CD14-positive monocyte (primary cell): Measurements from ENCODE around the gene HOXC9. TPM values are rescaled to one million over a fixed set of nuclear protein-coding genes. Genes with fewer than 3 reads are reported as not detected.
"Not testable (repeated sequence)": the region's sequence is repeated elsewhere in the genome, so short reads cannot be mapped to it uniquely, and the experiment has no call there.

Experiments used
- DNase-seq, 3 donors: peaks; one replicate each; pipeline ENCODE4 v3.0.0-alpha.2; 2011 to 2022
- H2AFZ ChIP-seq: 2 replicates; pipeline ENCODE4 v1.6.0; 2012; ENCODE audit warnings: mild to moderate bottlenecking, low read depth, low read length, inconsistent platforms; ENCODE audit not compliant: insufficient read depth, poor library complexity, severe bottlenecking
- H3K27ac ChIP-seq, 2 donors: 1 replicate in 1 of 2; 2 replicates in 1 of 2; pipeline ENCODE4 v1.5.1; 2012 to 2013; ENCODE audit warnings: low read length in 2 of 2, control low read depth in 1 of 2, inconsistent platforms in 1 of 2, low read depth in 1 of 2, mild to moderate bottlenecking in 1 of 2
- H3K27me3 ChIP-seq, 2 donors: one replicate each; pipeline versions ENCODE4 v1.6.0 to v1.6.1; 2011 to 2013; ENCODE audit warnings: low read length in 2 of 2; ENCODE audit not compliant: control insufficient read depth in 2 of 2, insufficient read depth in 2 of 2
- H3K36me3 ChIP-seq, 2 donors: replicated peaks in 1 of 2; 1 replicate in 1 of 2; 2 replicates in 1 of 2; pipeline versions ENCODE4 v1.5.1 to v1.6.1; 2012 to 2013; ENCODE audit warnings: low read length in 2 of 2, control low read depth in 1 of 2, inconsistent platforms in 1 of 2, mild to moderate bottlenecking in 1 of 2; ENCODE audit not compliant: insufficient read depth in 2 of 2, control insufficient read depth in 1 of 2
- H3K4me1 ChIP-seq, 2 donors: 1 replicate in 1 of 2; 2 replicates in 1 of 2; pipeline versions ENCODE4 v1.5.1 to v1.6.1; 2012 to 2013; ENCODE audit warnings: low read length in 2 of 2, control low read depth in 1 of 2, inconsistent platforms in 1 of 2, mild to moderate bottlenecking in 1 of 2, moderate library complexity in 1 of 2; ENCODE audit not compliant: insufficient read depth in 2 of 2, control insufficient read depth in 1 of 2
- H3K4me2 ChIP-seq: replicated peaks from 2 replicates; pipeline ENCODE3; 2012; ENCODE audit warnings: low read length, moderate library complexity, mild to moderate bottlenecking; ENCODE audit not compliant: poor library complexity, severe bottlenecking; ENCODE audit errors: extremely low read depth
- H3K4me3 ChIP-seq, 3 experiments: fragments of 200-600 bp in 1 of 3; sonication (generic) in 1 of 3; replicated peaks in 1 of 3; 1 replicate in 2 of 3; 2 replicates in 1 of 3; pipeline ENCODE4 v1.5.1; 2011 to 2013; ENCODE audit warnings: low read length in 3 of 3, mild to moderate bottlenecking in 3 of 3, control low read depth in 2 of 3, low read depth in 2 of 3, inconsistent platforms in 1 of 3, moderate library complexity in 1 of 3
- H3K79me2 ChIP-seq: 2 replicates; pipeline ENCODE4 v1.6.0; 2012; ENCODE audit warnings: mild to moderate bottlenecking, control low read depth, inconsistent platforms, low read length, moderate library complexity; ENCODE audit not compliant: insufficient read depth
- H3K9ac ChIP-seq: 2 replicates; pipeline ENCODE4 v1.6.0; 2017; ENCODE audit warnings: low read length, mild to moderate bottlenecking; ENCODE audit not compliant: insufficient read depth, poor library complexity, severe bottlenecking
- H3K9me3 ChIP-seq, 2 donors: replicated peaks in 1 of 2; 1 replicate in 1 of 2; 2 replicates in 1 of 2; pipeline versions ENCODE4 v1.5.1 to v1.6.1; 2012 to 2013; ENCODE audit warnings: low read length in 2 of 2, control low read depth in 1 of 2; ENCODE audit not compliant: control insufficient read depth in 1 of 2, insufficient read depth in 1 of 2
- H4K20me1 ChIP-seq: 2 replicates; pipeline ENCODE4 v1.6.0; 2012; ENCODE audit warnings: mild to moderate bottlenecking, low read length, control low read depth, moderate library complexity; ENCODE audit not compliant: insufficient read depth
- H3K27ac Mint-ChIP-seq, 7 donors: one replicate each; pipeline ENCODE4 v1.8.0; 2020; ENCODE audit warnings: mild to moderate bottlenecking in 7 of 7, mixed read lengths in 7 of 7, moderate library complexity in 6 of 7, inconsistent platforms in 2 of 7
- H3K27me3 Mint-ChIP-seq, 3 donors: one replicate each; pipeline ENCODE4 v1.8.0; 2021 to 2022; ENCODE audit warnings: low read depth in 3 of 3, mild to moderate bottlenecking in 3 of 3, mixed read lengths in 3 of 3, moderate library complexity in 3 of 3, inconsistent platforms in 1 of 3
- H3K36me3 Mint-ChIP-seq, 2 donors: one replicate each; pipeline ENCODE4 v1.8.0; 2020; ENCODE audit warnings: mixed read lengths in 2 of 2, inconsistent platforms in 1 of 2, mild to moderate bottlenecking in 1 of 2
- H3K4me1 Mint-ChIP-seq: one replicate; pipeline ENCODE4 v1.8.0; 2020; ENCODE audit warnings: mild to moderate bottlenecking, mixed read lengths
- H3K4me3 Mint-ChIP-seq, 2 donors: one replicate each; pipeline ENCODE4 v1.8.0; 2020; ENCODE audit warnings: mild to moderate bottlenecking in 2 of 2, mixed read lengths in 2 of 2, moderate library complexity in 1 of 2
- H3K9me3 Mint-ChIP-seq, 7 donors: one replicate each; pipeline ENCODE4 v1.8.0; 2020 to 2022; ENCODE audit warnings: mixed read lengths in 7 of 7, mild to moderate bottlenecking in 6 of 7, moderate library complexity in 6 of 7, inconsistent platforms in 2 of 7
- CTCF ChIP-seq: fragments of 200-600 bp; IDR thresholded peaks from one replicate; pipeline ENCODE4 v1.8.0; 2022; ENCODE audit warnings: antibody characterized with exemption, mild to moderate bottlenecking
- WGBS: methylation state at CpG from one replicate; pipeline ENCODE4 v1.1.5; 2013; ENCODE audit warnings: missing lambda C conversion rate; ENCODE audit not compliant: insufficient coverage; 5-methylcytosine and 5-hydroxymethylcytosine counted together
- intact Hi-C, 2 donors: fragments of 100-400 bp; cut with micrococcal nuclease; formaldehyde crosslinking; loops; one replicate each; pipeline versions ENCODE4 v1.15.0 to v1.15.1; 2023
- polyA plus RNA-seq, 3 donors: library from polyadenylated mRNA; depleted of rRNA in 1 of 3; unstranded in 2 of 3; stranded (reverse) in 1 of 3; fragments of 300-500 nt in 2 of 3; fragments of >200 nt in 1 of 3; fragmentation: Illumina TruSeq in 2 of 3; gene quantifications; 1 replicate in 2 of 3; 2 replicates in 1 of 3; pipeline ENCODE4 v1.2.3, GENCODE V29; 2012 to 2021

Gene HOXC9
- polyA plus RNA-seq, 3 donors = not detected

GRCh38 chr12:54041097-54041690 is 41.2 kb downstream of the HOXC9 start:
- Mint-ChIP-seq H3K4me1 (no peaks in the 10 kb centered on the region), H3K9me3 (peaks cover 0 to 21% (median 5%) of the 10 kb centered on the region in 7 donors), H3K4me3 (peak overlapping the region in 1 of 2 donors; percentile 60), H3K27me3 (peaks cover 95 to 98% (median 95%) of the 10 kb centered on the region in 3 donors), H3K27ac (no peak overlapping the region), H3K36me3 (no peaks in the 10 kb centered on the region)
- TF ChIP-seq CTCF = no peak
- H3K9ac ChIP-seq = no peak overlapping the region
- no peak overlapping the region for H2AFZ ChIP-seq
- no peaks in the 10 kb centered on the region for H3K4me1 ChIP-seq
- H4K20me1 ChIP-seq = no peaks in the 10 kb centered on the region
- DNase-seq = no peak
- H3K27me3 ChIP-seq = peaks cover 86 to 98% of the 10 kb centered on the region in 2 donors
- WGBS = 38% methylated on average over 1 of the region's 2 CpGs
- H3K36me3 ChIP-seq = no peaks in the 10 kb centered on the region
- peaks cover 0 to 34% of the 10 kb centered on the region in 2 donors for H3K9me3 ChIP-seq
- H3K4me2 ChIP-seq = no peak overlapping the region
- H3K27ac ChIP-seq = no peak overlapping the region
- intact Hi-C loops = no loop called here
- H3K4me3 ChIP-seq = no peak overlapping the region
- H3K79me2 ChIP-seq = no peaks in the 10 kb centered on the region

- H3K9ac ChIP-seq, H3K36me3 ChIP-seq, H3K27ac Mint-ChIP-seq, H3K4me3 ChIP-seq, H3K36me3 Mint-ChIP-seq, H3K4me1 ChIP-seq, H4K20me1 ChIP-seq, H3K4me2 ChIP-seq, H3K4me1 Mint-ChIP-seq, H2AFZ ChIP-seq, H3K79me2 ChIP-seq, intact Hi-C loops, DNase-seq, H3K27ac ChIP-seq: not testable (repeated sequence)
- H3K9me3 ChIP-seq = peaks cover 1 to 38% of the 10 kb centered on the region in 2 donors
- Mint-ChIP-seq H3K9me3 (peaks cover 0 to 22% (median 5%) of the 10 kb centered on the region in 7 donors), H3K27me3 (peaks cover 95 to 98% (median 95%) of the 10 kb centered on the region in 3 donors), H3K4me3 (peak overlapping the region in 1 of 2 donors; percentile 52)
- peaks cover 88 to 98% of the 10 kb centered on the region in 2 donors for H3K27me3 ChIP-seq
- 43% methylated on average over 2 of the region's 6 CpGs for WGBS
Measured at GRCh38 chr12:54042033-54042432, 42.1 kb downstream of the HOXC9 start.
